GM18498 (cell line): ENCODE measurements around the gene LDLRAD4.

Experiments used
- ATAC-seq: cut with Tn5 transposase; IDR thresholded peaks from one replicate; pipeline ENCODE4 v1.9.1; 2021; ENCODE audit warnings: mild to moderate bottlenecking, moderate library complexity; ENCODE audit not compliant: unreplicated experiment

Gene LDLRAD4

DNA sequence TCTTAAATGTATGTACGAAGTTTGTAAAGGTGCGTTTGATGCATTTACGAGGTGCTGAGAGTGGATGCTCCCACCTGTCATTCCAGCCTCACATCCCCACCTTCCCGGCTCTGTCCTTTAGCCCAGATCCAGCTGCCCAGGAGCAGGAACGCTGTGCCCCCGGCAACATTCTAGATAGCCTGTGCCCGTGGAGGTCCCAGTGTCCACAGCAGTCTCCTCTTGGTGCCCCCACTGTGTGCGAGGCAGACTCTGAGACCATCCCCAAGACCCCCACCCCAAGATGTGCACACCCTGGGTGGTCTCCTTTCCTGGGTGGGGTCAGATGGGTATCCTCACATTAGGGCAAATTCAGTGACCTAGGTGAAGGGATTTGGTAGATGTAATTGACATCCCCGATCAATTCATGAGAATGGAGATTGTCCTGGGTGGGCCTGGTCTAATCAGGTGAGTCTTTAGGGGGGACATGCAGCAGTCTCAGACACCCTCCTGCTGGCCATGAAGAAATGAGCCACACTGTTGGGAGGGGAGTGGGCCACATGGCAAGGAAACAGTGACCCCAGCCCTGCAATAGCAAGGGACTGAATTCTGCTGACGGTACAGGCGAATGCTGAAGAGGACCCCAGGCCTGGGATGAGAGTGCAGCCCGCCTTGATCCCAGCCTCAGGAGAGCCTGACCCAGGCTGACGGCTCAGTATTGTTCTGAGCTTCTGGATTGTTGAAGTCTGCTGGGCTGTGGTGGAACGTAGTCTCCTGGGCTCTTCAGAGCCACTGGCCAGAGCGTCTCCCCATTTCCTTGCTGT lies 304.5 kb downstream of the LDLRAD4 start:
- no peak for ATAC-seq

DNA sequence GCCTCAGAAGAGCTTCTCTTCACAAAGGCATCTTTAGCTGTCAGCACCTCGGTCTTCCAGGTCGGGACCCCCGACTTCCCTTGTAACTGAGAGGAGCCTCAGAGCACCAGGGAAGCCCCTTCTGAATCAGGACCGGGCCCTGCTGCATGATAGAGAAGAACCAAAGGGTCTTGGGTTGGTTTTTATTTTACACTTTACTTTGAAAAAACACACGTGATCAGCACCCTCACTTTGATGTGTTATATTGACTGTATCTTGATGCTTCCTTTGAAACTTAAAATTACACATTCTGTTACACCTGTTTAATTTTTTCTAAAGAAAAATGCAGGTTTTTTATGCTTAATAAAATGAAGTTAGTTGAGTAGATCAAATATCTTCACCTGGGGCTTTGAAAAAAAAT lies 305.5 kb downstream of the LDLRAD4 start:
- ATAC-seq, result no peak

DNA sequence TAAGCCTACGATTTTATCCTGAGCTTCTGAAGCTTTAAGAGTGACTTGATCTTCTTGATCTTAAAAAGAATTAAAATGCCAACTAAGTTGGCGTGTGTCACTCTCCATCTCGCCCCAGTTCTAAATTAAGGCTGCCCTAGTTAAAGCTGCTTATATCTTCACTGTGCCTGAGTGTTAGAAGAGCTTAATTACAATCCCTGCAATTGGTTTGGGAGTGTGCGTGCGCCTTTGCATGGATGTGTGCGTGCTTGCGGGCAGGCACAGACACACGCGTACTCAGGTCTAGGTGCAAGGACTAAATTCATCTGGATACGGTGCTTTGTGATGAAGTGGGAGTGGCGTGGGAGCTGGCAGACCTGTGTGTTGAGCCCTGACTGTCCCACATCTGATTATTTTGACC lies 306.3 kb downstream of the LDLRAD4 start:
- ATAC-seq, result no peak

DNA sequence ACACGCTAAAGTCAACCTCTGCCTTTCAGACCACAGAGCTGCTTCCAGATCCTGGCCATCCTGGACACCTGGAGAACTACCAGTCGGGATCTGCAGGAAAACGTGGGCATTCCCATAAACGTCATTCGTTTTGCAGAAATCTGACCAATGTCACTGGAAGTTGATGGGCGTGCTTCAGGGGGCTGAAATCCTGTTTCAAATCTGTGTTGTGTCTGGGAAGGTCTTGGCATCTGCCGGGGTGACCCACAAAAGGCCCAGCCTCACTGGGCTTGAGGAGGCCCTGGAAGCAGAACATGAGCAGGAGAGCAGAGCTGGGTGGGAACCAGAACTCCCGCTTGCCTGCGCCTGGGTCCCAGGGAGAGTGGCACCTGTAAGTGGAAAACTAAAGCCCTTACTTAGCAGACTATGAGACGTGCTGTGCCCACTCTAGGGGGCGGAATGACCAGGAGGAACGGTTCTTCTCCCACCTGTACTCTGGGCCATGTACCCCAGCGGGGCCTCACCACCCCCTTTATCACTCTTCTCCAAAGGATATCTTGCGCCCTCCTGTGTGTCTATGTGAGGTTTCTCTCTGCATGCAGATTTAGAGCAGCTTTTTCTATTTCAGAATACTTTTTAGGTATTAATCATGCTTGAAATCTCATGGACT lies 306.9 kb downstream of the LDLRAD4 start:
- ATAC-seq, result no peak

DNA sequence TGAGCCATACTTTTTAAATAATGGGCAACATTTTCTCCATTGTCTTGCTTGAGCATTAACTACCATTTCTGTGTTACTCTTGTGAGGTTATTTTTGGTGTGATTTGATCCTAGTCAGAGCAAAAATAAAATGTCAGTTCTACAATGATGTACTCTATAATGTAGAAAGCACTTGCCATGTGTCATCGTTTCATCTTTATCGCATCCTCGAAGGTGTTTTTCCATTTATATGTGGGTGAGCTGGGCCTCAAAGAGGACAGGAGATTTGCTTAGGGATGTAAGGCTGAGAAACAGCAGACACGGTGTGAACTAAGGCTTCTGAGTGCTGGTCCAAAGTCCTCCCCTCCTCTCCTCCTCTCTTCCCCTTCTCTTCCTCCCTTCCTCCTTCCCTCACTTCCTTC lies 308.0 kb downstream of the LDLRAD4 start:
- ATAC-seq, result no peak

DNA sequence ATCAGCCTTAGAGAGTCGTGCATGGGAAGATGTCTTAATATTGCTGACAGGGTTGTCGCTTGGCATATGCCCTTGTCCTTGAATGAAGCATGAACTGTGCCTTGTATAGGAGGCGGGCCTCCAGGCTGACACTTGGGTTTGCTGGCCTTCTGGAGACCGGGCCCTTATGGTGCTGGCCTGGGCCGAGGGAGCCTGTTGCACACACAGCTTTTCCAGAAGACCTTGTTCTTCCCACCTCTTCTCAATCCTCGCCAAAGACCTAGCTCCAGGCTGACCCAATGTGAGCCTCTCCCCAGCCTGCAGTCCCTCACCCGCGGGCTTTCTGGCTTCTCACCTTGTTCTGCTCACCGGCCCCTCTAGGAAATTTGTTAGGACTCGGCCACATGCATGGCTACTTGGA lies 308.7 kb downstream of the LDLRAD4 start:
- ATAC-seq, result no peak

DNA sequence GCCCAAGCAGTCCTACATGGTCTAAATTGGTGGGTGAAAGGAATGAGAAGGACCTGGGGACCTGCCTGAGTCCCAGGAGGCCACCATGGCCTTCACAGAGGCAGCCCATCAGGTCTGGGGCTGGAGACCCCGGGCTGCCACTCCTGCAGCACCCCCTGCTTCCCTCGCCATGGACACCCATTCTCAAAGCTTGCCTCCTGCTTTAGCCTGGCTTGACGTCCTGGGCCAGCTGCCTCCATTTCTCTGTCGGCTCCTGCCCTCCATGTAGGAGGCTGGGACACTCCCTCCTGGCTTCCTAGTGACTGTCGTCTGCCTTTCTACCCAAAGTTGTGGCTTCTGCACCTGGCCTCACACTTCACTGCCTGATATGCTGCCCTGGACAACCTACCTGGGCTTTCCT lies 309.2 kb downstream of the LDLRAD4 start:
- no peak for ATAC-seq

DNA sequence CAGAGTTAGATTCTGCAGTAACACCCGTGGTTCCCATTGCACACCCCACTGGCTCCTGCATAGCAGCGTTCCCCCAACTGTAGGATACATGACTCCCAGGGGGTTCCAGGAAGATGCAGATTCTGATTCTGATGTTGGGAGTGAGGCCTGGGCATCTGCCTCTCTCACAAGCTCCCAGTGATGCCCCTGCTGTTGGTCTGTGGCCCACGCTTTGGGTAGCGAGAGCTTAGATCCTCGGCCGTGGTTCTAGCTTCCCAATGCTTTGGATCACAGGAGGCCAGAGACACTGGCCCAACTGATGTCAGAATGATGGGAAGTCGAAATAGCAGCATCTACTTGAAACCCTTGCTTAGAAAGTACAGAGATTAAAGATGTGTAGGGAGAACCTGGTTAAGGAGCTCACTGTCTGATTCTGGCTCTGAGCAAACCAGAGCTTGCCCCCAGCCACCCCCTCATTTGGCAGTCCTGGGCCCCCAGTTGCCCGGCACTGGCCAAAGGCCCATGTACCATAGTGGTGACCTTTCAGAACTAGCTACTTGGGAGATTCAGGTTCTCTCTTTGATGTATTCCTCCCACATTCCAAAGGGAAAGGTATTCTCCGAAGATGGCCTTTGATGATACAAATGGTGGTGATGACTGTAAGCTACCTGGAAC lies 310.3 kb downstream of the LDLRAD4 start:
- no peak for ATAC-seq

DNA sequence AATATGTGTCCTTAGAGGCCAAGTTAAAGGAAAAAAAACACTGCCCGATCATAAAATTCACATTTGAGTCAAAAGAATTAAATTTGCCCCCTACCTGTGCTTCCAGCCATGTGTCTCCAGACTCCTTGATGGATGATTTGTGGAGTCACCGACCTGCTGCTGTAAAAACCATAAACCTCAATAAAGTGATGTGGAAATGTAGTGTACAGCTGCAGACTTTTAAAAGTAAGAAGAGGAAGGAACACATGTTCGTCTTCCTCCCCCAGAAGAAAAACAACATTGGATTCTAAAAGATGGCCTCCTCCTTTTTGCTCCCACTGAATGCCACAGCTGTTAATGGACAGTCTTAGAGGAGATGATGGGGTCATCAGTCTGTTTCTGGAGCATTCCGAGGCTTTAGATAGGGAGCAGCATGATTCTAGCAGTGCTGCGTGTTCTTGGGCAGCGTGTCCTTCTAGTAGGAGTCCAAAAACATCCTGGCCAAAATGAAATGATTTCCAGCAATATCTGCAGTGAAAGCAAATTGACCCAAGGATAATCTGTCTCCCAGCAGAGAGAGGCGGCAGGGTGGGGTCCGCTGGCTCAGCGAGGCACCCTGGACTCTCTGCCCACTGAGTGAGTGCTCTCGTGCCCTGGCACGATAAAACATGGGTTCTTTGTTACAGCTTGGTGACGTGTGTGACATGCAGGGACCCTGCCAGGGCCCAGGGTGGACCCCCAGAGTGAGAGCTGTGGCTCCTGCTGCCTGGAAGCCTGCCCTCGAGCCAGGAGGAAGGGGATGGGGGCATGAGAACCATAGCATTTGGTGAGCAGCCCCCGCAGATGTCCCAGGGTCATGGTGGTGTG lies 311.7 kb downstream of the LDLRAD4 start:
- no peak for ATAC-seq

DNA sequence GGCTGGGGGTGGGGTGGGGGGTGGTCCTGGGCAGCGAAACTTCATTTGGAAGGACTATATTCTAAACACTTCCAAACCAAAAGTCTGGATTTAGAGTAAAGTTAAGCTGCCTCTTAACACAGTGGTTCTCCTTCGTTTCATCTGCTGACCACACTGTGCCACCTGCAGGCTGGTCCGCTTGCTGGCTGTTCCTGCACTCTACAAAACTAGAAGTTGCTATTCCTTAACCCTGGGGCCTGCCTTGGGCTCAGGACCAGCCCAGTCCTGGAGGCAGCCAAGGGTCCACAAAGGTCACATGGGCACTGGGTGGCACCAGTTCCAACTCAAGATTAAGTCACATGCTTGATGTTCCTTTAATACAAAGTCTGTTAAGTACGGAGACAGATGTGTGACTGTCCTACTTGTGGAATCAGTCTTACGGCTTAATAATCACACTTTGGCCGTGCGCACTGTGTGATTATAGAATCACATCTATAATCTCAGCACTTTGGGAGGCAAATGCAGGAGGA lies 312.4 kb downstream of the LDLRAD4 start:
- no peak for ATAC-seq

DNA sequence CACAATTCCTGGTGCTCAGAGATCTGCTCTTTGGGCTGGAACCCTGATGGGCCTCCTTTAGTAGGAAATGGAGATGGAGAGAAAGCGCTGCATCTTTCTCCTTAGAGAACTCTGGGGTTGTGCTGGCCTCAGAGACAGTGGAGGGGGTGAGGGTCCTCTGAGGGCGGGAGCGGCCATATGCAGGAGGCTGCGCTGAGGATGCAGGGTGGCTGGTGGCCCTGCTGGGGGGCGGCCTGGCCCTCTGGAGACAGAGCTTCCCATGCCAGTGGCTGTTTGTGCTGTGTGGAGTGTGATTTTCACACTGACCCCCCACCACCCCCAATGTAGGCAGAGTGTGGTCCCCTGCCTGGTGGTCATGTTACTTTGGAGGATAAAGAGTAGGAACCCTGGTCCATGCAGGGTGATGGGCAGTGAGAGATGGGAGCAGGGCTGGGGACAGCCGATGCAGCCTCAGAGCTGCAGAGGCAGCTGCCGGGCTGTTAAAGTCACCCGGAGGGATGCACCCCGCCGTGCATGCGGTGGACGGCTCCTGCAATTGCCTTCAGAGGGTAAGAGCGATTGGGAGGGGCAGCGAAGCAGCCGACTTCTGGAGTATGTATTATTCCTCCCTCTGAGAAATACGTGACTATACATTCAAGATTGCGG lies 313.2 kb downstream of the LDLRAD4 start:
- no peak for ATAC-seq

DNA sequence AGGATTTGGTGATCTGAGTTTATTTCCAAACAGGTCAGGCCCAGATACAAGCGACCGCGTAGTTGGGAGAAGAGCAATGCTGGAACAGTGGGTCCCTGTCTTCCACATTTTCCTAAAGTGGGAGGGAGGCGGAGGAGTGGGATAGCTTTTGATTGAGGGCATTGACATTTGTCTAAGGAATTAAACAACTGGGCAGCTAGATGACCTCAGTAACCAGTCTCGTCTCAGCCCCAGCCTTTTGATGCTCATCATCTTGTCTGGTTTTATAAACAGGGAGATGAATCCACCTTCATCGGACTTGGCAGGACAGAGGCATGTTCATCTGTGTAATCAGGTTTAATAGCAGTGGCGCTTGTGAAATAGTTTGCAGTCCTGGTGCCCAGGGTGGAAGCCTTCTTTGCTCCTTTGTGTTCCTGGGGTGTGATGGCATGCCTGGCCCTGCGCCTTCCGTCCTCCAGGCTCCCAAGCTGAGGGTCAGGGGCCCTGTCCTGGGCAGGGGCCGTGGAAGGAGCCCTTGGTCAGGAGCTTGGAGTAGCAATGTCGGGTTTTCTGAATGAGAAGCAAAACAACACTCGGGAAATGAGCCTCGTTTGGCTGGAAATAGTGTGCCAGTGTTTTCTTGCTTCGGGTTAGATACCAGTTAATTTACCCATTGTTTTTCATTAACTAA lies 314.0 kb downstream of the LDLRAD4 start:
- no peak for ATAC-seq

DNA sequence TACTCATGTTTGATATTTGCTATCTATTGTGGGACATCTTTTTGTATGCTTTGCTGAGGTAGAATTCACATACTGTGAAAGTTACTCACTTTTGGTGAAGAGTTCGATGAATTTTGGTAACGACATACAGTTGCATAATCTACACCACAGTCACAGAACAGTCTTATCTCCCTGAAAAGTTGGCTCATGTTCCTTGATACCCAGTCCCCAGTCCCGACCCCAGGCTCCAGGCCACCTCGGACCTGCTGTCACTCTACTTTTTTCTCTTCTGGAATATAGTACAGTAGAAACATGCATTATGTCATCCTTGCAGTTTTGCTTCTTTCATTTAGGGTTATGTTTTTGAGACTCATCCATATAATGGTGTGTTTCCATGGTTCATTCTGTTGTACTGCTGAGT lies 316.1 kb downstream of the LDLRAD4 start:
- ATAC-seq, result no peak

DNA sequence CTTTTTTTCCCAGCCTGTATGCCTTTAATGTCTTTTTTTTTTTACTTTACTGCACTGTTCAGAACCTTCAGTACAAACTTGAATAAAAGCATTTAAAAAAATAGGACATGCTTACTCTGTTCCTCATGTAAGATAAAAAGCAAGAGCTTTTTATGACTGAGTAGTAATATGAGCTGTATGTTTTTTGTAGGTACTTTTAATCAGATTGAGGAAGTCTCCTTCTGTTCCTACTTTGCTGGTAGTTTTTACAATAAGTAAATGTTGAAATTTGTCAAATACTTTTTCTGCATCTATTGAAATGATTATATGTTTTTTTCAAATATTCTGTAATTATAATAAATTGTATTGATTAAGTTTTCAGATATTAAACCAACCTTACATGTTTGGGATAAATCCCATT lies 318.0 kb downstream of the LDLRAD4 start:
- no peak for ATAC-seq

DNA sequence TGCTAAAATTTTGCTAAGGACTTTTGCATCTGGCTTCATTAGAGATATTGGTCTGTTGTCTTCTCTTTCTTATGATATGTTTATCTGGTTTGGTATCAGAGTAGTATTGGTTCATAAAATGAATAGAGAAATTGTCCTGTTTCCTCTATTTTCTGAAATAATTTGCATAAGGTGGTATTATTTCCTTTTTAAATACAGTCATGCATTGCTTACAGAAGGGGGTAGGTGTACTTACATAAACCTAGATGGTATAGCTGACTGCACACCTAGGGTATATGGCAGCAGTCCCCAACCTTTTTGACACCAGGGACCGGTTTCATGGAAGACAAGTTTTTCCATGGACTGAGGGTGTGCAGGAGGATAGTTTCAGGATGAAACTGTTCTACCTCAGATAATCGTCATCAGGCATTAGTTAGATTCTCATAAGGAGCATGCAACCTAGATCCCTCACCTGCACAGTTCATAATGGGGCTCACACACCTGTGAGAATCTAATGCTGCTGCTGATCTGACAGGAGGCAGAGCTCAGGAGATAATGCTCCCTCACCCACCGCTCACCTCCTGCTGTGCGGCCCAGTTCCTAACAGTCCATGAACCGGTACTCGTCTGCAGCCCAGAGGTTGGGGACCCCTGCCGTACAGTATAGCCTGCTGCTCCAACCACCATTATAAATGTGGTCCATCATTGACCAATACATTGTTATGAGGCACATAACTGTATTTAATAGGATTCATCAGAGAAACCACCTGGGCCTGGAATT lies 318.6 kb downstream of the LDLRAD4 start:
- no peak for ATAC-seq

DNA sequence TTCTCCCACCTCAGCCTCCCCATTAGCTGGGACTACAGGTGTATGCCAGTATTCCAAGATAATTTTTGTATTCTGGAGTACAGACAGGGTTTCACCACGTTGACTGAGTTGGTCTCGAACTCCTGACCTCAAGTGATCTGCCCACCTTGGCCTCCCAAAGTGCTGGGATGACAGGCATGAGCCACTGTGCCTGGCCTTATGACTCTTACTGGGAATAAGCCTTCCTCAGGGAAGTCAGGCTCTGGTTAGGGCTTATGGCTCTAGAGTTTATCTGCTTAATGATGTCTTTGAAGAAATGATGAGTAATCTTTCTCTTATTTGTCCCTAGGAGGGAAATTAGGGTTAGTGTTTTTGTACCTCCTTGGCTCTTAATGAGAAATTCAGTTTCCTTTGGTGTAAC lies 320.1 kb downstream of the LDLRAD4 start:
- no peak for ATAC-seq

DNA sequence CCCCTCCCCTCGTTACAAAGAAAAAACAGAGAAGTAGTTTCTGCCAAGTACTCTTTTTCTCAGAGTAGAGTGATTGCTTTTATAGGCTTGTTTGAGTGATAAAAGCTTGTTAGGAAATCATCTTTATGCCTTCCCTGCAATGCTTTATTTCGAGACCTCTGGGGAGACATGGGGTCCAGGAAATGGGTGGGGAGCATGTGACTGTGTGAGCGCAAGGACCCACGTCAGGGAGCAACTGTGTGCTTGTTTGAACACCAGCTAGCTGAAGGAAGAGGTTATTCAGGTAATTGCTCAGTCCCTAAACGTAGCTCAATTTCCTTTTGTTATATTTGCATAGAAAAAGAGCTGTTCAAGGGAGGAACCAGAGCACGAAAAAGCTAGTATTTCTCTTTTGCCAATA lies 320.5 kb downstream of the LDLRAD4 start:
- no peak for ATAC-seq

DNA sequence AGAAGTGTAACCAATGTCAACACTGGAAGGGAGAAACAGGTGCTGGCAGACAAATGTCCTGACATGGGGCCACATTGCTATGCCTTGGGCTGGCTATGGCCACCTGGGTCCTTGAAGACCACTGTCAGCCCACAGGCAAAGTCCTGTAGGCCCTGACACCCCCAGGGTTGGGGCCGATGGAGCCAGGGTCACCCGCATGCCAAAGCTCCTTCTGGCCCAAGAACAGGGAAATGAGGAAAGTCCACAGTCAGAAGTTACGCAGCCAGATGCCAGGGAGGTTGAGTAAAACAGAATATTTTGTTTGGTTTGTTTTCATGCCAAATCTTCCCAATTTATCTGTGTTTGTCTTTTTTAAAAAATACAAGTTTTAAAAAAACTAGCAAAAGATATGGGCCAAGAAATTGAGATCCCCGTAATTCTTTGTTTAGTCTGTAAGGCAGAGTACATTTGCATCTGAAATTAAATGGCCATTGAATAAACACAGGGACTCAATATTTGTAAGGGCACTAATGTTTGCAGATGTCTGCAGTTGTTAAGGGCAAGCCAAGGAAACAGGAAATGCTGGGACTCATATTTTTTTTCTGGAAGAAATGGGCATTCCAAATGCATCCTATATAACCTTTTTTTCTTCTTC lies 321.4 kb downstream of the LDLRAD4 start:
- ATAC-seq, result no peak
